OCI-LY7 (cell line): Measurements from ENCODE around the gene LIPC. TPM values are rescaled to one million over a fixed set of nuclear protein-coding genes. Genes with fewer than 3 reads are reported as not detected.
A peak's percentile ranks its signal among the peaks of the same experiment; 100 is the strongest.

ENCODE experiments used
- BruUV-seq: library from RNA; stranded (reverse); fragments of 400-500 nt; replicated peaks from 2 replicates; lab custom pipeline; 2021; lab: Mats Ljungman, UMichigan
- CTCF ChIA-PET: fragments of 300-600 bp; sonication (Branson Sonifier 250); formaldehyde crosslinking; loops from one replicate; lab custom pipeline; 2022; ENCODE audit warnings: antibody characterized with exemption; ENCODE audit not compliant: unreplicated experiment; lab: Charles Lee
- POLR2A ChIA-PET: fragments of 300-600 bp; sonication (Branson Sonifier 250); formaldehyde crosslinking; loops from one replicate; lab custom pipeline; 2022; ENCODE audit warnings: antibody characterized with exemption; lab: Charles Lee
- DNase-seq: peaks from one replicate; pipeline ENCODE4 v3.0.0-alpha.2; 2015; ENCODE audit warnings: low spot score
- H2AFZ ChIP-seq: fragments of 200-600 bp; sonication (generic), shearing (Covaris generic); 2 replicates; pipeline ENCODE4 v1.6.1; 2014; ENCODE audit warnings: mild to moderate bottlenecking, antibody characterized with exemption, low read length, moderate library complexity
- H3K27ac ChIP-seq: fragments of 200-600 bp; sonication (generic); 2 replicates; pipeline ENCODE4 v1.5.1; 2014; ENCODE audit warnings: mixed run types, low read depth, mild to moderate bottlenecking, moderate library complexity, low read length, inconsistent platforms; ENCODE audit not compliant: poor library complexity, severe bottlenecking
- H3K36me3 ChIP-seq: fragments of 200-600 bp; sonication (generic); 2 replicates; pipeline ENCODE4 v1.6.1; 2014; ENCODE audit warnings: mild to moderate bottlenecking, antibody characterized with exemption, low read length, moderate library complexity, mixed read lengths; ENCODE audit not compliant: insufficient read depth
- H3K4me1 ChIP-seq: fragments of 200-600 bp; sonication (generic); 2 replicates; pipeline ENCODE4 v1.5.1; 2014; ENCODE audit warnings: mild to moderate bottlenecking, low read length; ENCODE audit not compliant: insufficient read depth, poor library complexity, severe bottlenecking
- H3K4me2 ChIP-seq: fragments of 200-600 bp; sonication (generic); 2 replicates; pipeline ENCODE4 v1.6.1; 2014; ENCODE audit warnings: mild to moderate bottlenecking, low read length
- H3K4me3 ChIP-seq: fragments of 200-600 bp; sonication (generic); 2 replicates; pipeline ENCODE4 v1.5.1; 2014; ENCODE audit warnings: mild to moderate bottlenecking, low read depth, low read length; ENCODE audit not compliant: poor library complexity, severe bottlenecking
- H3K79me2 ChIP-seq: fragments of 200-600 bp; sonication (generic); 2 replicates; pipeline ENCODE4 v1.6.1; 2016; ENCODE audit warnings: low read depth, mild to moderate bottlenecking, low read length, moderate library complexity, mixed read lengths; ENCODE audit not compliant: insufficient read depth
- H3K9me2 ChIP-seq: fragments of 200-600 bp; sonication (generic); 2 replicates; pipeline ENCODE4 v1.6.1; 2016; ENCODE audit warnings: mild to moderate bottlenecking, low read length, mixed read lengths; ENCODE audit not compliant: insufficient read depth
- H3K9me3 ChIP-seq: fragments of 200-600 bp; sonication (generic); 2 replicates; pipeline ENCODE4 v1.6.1; 2014; ENCODE audit warnings: mild to moderate bottlenecking, mixed run types, low read length, mixed read lengths
- H4K20me1 ChIP-seq: fragments of 200-600 bp; sonication (generic); 2 replicates; pipeline ENCODE4 v1.6.1; 2014; ENCODE audit warnings: mild to moderate bottlenecking, antibody characterized with exemption, low read length, moderate library complexity, mixed read lengths; ENCODE audit not compliant: insufficient read depth
- CTCF ChIP-seq: fragments of 200-600 bp; sonication (generic); conservative IDR thresholded peaks from 2 replicates; pipeline ENCODE4 v1.5.1; 2014; ENCODE audit warnings: mild to moderate bottlenecking, antibody characterized with exemption, low read length, moderate library complexity, mixed read lengths
- EZH2phosphoT487 ChIP-seq: fragments of 200-600 bp; sonication (generic); IDR thresholded peaks from 2 replicates; pipeline ENCODE4 v1.6.1; 2018; ENCODE audit warnings: low read depth, borderline replicate concordance, mild to moderate bottlenecking, mixed run types, antibody characterized with exemption, low read length, moderate library complexity, mixed read lengths
- intact Hi-C: fragments of 100-400 bp; cut with micrococcal nuclease; formaldehyde crosslinking; loops from one replicate; pipeline ENCODE4 v1.10.0; 2022; ENCODE audit not compliant: unreplicated experiment
- total RNA-seq, 2 experiments: library from RNA; depleted of rRNA in 1 of 2; stranded (reverse); fragments of >200 nt in 1 of 2; shearing (Covaris generic) in 1 of 2; gene quantifications; 2 replicates each; pipeline ENCODE4 v1.2.3, GENCODE V29; 2014 to 2022

Gene LIPC
- total RNA-seq, 2 experiments from 2014 or later: 0.50 TPM; not detected in 1

DNA sequence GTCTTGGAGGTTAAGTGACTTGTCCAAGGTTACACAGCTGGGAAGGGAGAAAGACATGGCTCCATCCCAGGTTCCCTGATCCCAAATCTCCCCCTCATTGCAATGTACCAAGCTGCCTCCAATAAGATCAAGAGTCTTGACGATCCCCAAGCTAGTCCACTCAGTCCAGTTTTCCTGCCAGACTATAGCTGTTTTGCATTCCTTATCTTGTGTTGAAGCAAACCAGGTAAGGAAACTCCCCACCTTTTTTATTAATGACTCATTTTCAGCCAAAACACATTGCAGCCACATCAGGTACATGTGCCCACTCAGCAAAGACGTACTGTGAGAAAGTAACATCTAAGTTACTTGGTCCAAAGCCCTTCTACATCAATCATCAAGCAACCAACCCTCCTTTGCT, 41.9 kb downstream of the LIPC start:
- H3K27ac ChIP-seq: no peak overlapping the region
- ChIA-PET CTCF (no interaction called here), POLR2A (interaction anchor here (0.5 kb wide), 1 partner anchor 27 kb away, joined by 3 read pairs; no protein-coding TSS in a partner anchor)
- no peak overlapping the region for H3K4me3 ChIP-seq
- no TSS peak for BruUV-seq
- no peak for DNase-seq
- H3K36me3 ChIP-seq: no peaks in the 10 kb centered on the region
- H3K79me2 ChIP-seq: no peaks in the 10 kb centered on the region
- H3K4me2 ChIP-seq: no peak overlapping the region
- H2AFZ ChIP-seq: peak overlapping the region; percentile 80; the same call in 1 of the 2 replicates
- TF ChIP-seq EZH2phosphoT487: no peak
- TF ChIP-seq CTCF: no peak
- peaks cover 39% of the 10 kb centered on the region for H3K4me1 ChIP-seq
- H3K9me2 ChIP-seq: no peaks in the 10 kb centered on the region
- no peaks in the 10 kb centered on the region for H3K9me3 ChIP-seq
- H4K20me1 ChIP-seq: no peaks in the 10 kb centered on the region
- intact Hi-C loops: no loop called here

DNA sequence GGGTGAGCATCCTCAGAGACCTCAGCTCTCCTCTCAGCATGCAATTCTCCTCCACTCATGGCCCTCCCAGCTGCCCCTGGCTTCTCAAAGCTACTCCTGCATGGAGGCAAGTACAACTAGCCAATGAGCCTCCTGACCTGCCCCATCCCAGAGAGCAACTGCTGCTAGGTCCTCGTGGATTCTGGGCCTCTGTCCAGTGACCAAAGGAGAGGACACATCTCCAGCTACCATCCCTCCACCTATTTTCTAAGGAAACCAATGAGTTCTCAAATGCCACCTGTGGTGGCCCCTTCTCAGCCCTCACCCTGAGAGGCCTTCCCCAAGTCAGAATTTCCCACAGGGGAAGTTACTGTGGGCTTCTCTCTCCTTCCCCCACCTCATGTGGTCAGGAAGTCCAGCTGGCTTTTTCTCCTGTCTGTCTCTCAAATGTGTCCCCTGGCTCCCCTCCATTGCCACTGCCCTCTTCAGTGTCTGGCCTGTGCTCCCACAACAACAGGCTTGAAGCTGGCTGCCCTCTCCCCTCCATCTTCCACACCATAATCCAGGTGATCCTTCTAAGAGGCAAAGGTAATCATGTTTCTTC, 43.0 kb downstream of the LIPC start:
- POLR2A ChIA-PET: no interaction called here
- CTCF ChIA-PET: no interaction called here

More for the DNA sequence above, 43.0 kb downstream of the LIPC start:
- Histone ChIP-seq H3K9me2 (no peaks in the 10 kb centered on the region), H3K9me3 (no peaks in the 10 kb centered on the region), H4K20me1 (no peaks in the 10 kb centered on the region), H3K36me3 (no peaks in the 10 kb centered on the region), H3K4me1 (peaks cover 39% of the 10 kb centered on the region), H3K27ac (no peak overlapping the region), H3K4me2 (no peak overlapping the region), H3K4me3 (no peak overlapping the region), H2AFZ (no peak overlapping the region), H3K79me2 (no peaks in the 10 kb centered on the region)
- no peak for TF ChIP-seq EZH2phosphoT487
- no peak for TF ChIP-seq CTCF
- BruUV-seq: no TSS peak
- intact Hi-C loops: no loop called here
- DNase-seq: no peak
